Renal pelvis (tissue), 4 donors: ENCODE data around the gene STK32C. TPM values are rescaled to one million over a fixed set of nuclear protein-coding genes. Genes with fewer than 3 reads are reported as not detected.

Experiments
- DNase-seq: peaks from one replicate; pipeline ENCODE4 v3.0.0-alpha.2; 2013
- polyA plus RNA-seq, 3 donors: library from polyadenylated mRNA; unstranded; fragments of 120-200 nt; gene quantifications; one replicate each; pipeline ENCODE4 v1.2.1, GENCODE V29; 2013; ENCODE audit not compliant: insufficient read length in 3 of 3

STK32C gene
- polyA plus RNA-seq, 3 donors = 11.6 to 15.4 (median 12.4) TPM

- DNase-seq = no peak
Measured at GRCh38 chr10:132249824-132250375, 57.9 kb downstream of the STK32C start.

- no peak for DNase-seq
Measured at GRCh38 chr10:132249226-132249724, 58.5 kb downstream of the STK32C start.

- no peak for DNase-seq
Measured at GRCh38 chr10:132248455-132249225, 59.1 kb downstream of the STK32C start.

- DNase-seq = no peak
Measured at GRCh38 chr10:132247943-132248342, 59.8 kb downstream of the STK32C start.

GRCh38 chr10:132246296-132246695 lies 61.5 kb downstream of the STK32C start:
- DNase-seq = no peak

GRCh38 chr10:132245056-132245455 lies 62.7 kb downstream of the STK32C start:
- DNase-seq = no peak

GRCh38 chr10:132243626-132244025 lies 64.1 kb downstream of the STK32C start:
- no peak for DNase-seq

GRCh38 chr10:132243141-132243540 lies 64.6 kb downstream of the STK32C start:
- DNase-seq = no peak

- DNase-seq = no peak
Measured at GRCh38 chr10:132242103-132242840, 65.5 kb downstream of the STK32C start.

- no peak for DNase-seq
Measured at GRCh38 chr10:132241496-132241895, 66.3 kb downstream of the STK32C start.

- no peak for DNase-seq
Measured at GRCh38 chr10:132241086-132241485, 66.7 kb downstream of the STK32C start.

- DNase-seq = no peak
Measured at GRCh38 chr10:132240581-132240980, 67.2 kb downstream of the STK32C start.

- no peak for DNase-seq
Measured at GRCh38 chr10:132240156-132240555, 67.6 kb downstream of the STK32C start.

GRCh38 chr10:132239126-132240031 lies 68.4 kb downstream of the STK32C start:
- DNase-seq = no peak

- no peak for DNase-seq
Measured at GRCh38 chr10:132238371-132239125, 69.2 kb downstream of the STK32C start.

GRCh38 chr10:132237871-132238270 lies 69.9 kb downstream of the STK32C start:
- no peak for DNase-seq

- DNase-seq = no peak
Measured at GRCh38 chr10:132237396-132237795, 70.4 kb downstream of the STK32C start.

- no peak for DNase-seq
Measured at GRCh38 chr10:132236881-132237280, 70.9 kb downstream of the STK32C start.

- DNase-seq = no peak
Measured at GRCh38 chr10:132236161-132236560, 71.6 kb downstream of the STK32C start.

- DNase-seq = no peak
Measured at GRCh38 chr10:132234860-132235259, 72.9 kb downstream of the STK32C start.

GRCh38 chr10:132233501-132234085 lies 74.2 kb downstream of the STK32C start:
- no peak for DNase-seq
